Astrocyte of the spinal cord (primary cell): ENCODE measurements around the gene ZNF44.

Experiments
- DNase-seq: peaks from one replicate; pipeline ENCODE4 v3.0.0; 2011; ENCODE audit warnings: low read depth, low spot score
- H3K4me3 ChIP-seq: 2 replicates; pipeline ENCODE4 v1.5.1; 2011; ENCODE audit warnings: low read depth, mild to moderate bottlenecking, low read length, moderate library complexity
- in situ Hi-C: cut with HindIII; loops from 2 replicates; pipeline ENCODE4 v1.10.0; 2017; ENCODE audit warnings: low sequenced_read_pairs
- TF ChIP-seq, protein P1 (sequence below): IDR thresholded peaks from 2 replicates; pipeline ENCODE4 v1.5.1; 2012; ENCODE audit warnings: low read depth, mild to moderate bottlenecking, low read length, inconsistent platforms

ZNF44 gene

DNA sequence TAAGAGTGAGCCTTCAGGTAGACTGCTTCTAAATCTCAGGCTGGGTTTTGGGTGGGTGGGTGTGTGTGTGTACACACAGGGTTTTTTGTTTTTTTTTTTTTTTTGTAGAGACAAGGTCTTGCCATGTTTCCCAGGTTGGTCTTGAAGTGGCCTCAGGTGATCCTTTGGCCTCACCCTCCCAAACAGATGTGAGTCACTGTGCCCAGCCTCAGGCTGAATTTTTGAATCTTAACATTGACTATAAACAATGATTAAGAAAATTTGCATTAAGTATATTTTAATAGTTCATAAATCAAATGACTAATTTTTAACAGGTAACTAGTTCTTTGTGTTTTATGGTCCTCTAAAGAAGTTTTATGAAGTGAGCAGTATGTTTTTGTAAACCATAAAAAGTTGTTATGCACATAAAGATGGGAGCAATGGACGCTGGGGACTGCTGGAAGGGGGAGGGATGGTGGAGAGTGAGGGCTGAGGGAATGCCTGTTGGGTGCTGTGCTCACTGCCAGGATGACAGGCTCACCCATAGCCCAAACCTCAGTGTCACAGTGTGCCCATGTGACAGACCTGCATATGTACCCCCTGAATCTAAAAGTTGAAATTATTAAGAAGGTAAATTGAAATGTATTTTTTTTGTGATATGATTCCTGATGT lies 71.6 kb downstream of the ZNF44 start:
- no peak overlapping the region for H3K4me3 ChIP-seq
- DNase-seq = no peak
- in situ Hi-C loops = no loop called here
- TF ChIP-seq, protein P1, sequence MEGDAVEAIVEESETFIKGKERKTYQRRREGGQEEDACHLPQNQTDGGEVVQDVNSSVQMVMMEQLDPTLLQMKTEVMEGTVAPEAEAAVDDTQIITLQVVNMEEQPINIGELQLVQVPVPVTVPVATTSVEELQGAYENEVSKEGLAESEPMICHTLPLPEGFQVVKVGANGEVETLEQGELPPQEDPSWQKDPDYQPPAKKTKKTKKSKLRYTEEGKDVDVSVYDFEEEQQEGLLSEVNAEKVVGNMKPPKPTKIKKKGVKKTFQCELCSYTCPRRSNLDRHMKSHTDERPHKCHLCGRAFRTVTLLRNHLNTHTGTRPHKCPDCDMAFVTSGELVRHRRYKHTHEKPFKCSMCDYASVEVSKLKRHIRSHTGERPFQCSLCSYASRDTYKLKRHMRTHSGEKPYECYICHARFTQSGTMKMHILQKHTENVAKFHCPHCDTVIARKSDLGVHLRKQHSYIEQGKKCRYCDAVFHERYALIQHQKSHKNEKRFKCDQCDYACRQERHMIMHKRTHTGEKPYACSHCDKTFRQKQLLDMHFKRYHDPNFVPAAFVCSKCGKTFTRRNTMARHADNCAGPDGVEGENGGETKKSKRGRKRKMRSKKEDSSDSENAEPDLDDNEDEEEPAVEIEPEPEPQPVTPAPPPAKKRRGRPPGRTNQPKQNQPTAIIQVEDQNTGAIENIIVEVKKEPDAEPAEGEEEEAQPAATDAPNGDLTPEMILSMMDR = no peak
